Lung (tissue), 12 donors: ENCODE measurements around the gene PFDN2. TPM values are rescaled to one million over a fixed set of nuclear protein-coding genes. Genes with fewer than 3 reads are reported as not detected.

Experiments used
- ATAC-seq: fragments of 200-7000 bp; cut with Tn5 transposase; one replicate; pipeline ENCODE4 v1.9.1; 2020; ENCODE audit warnings: moderate number of reproducible peaks; ENCODE audit not compliant: insufficient read depth, low FRiP score
- DNase-seq, 3 donors: peaks; one replicate each; pipeline ENCODE4 v3.0.0-alpha.2; 2013 to 2017
- H3K27ac ChIP-seq, 2 donors: one replicate each; pipeline ENCODE4 v1.5.1; 2013; ENCODE audit warnings: mild to moderate bottlenecking in 2 of 2, moderate library complexity in 2 of 2, control low read depth in 1 of 2, inconsistent platforms in 1 of 2, low read depth in 1 of 2, low read length in 1 of 2
- H3K27me3 ChIP-seq, 3 donors: one replicate each; pipeline ENCODE4 v1.5.1; 2013; ENCODE audit warnings: low read length in 2 of 3; ENCODE audit not compliant: control insufficient read depth in 3 of 3, insufficient read depth in 3 of 3
- H3K36me3 ChIP-seq, 4 donors: one replicate each; pipeline ENCODE4 v1.5.1; 2013; ENCODE audit warnings: low read length in 4 of 4, mild to moderate bottlenecking in 1 of 4, moderate library complexity in 1 of 4; ENCODE audit not compliant: control insufficient read depth in 4 of 4, insufficient read depth in 4 of 4
- H3K4me1 ChIP-seq, 5 donors: one replicate each; pipeline ENCODE4 v1.5.1; 2013; ENCODE audit warnings: low read length in 5 of 5, mild to moderate bottlenecking in 2 of 5, moderate library complexity in 1 of 5; ENCODE audit not compliant: control insufficient read depth in 5 of 5, insufficient read depth in 5 of 5
- H3K4me3 ChIP-seq: one replicate; pipeline ENCODE4 v1.5.1; 2013; ENCODE audit warnings: mild to moderate bottlenecking, control low read depth, moderate library complexity
- H3K9ac ChIP-seq, 2 donors: one replicate each; pipeline ENCODE4 v1.5.1; 2013; ENCODE audit warnings: low read length in 2 of 2, control low read depth in 1 of 2; ENCODE audit not compliant: insufficient read depth in 1 of 2
- H3K9me3 ChIP-seq, 4 donors: one replicate each; pipeline ENCODE4 v1.5.1; 2013; ENCODE audit warnings: low read length in 3 of 4, mild to moderate bottlenecking in 1 of 4, moderate library complexity in 1 of 4; ENCODE audit not compliant: control insufficient read depth in 4 of 4, insufficient read depth in 3 of 4
- CTCF ChIP-seq: IDR thresholded peaks from 2 replicates; pipeline ENCODE4 v1.5.1; 2012; ENCODE audit warnings: mild to moderate bottlenecking; ENCODE audit errors: control extremely low read depth, extremely low read depth
- WGBS, 2 donors: extraction: QIAGEN DNeasy Blood & Tissue Kit; methylation state at CpG; one replicate each; pipeline ENCODE4 v1.1.7; 2013; 5-methylcytosine and 5-hydroxymethylcytosine counted together
- polyA plus RNA-seq, 2 donors: library from polyadenylated mRNA; stranded (reverse); fragments of 200-250 nt; gene quantifications; one replicate each; pipeline ENCODE4 v1.2.1, GENCODE V29; 2013
- total RNA-seq, 2 donors: library from RNA; depleted of rRNA in 1 of 2; stranded (reverse); fragments of >200 nt in 1 of 2; gene quantifications; one replicate each; pipeline ENCODE4 v1.2.1, GENCODE V29; 2014 to 2021
- donor health status: control.
- donor health status: control.
- donor health status: Bipolar disorder and iron deficiency.
- donor health status: healthy.
- donor health status: DM: yes; HTN: yes; CAD: no.

PFDN2 gene
- total and polyA plus RNA-seq, 4 donors, result 21.5 to 324 (median 93.5) TPM

- whole genome bisulfite sequencing, 2 donors, result 56 to 92% methylated on average over 1 of the region's 1 CpG
- Histone ChIP-seq H3K4me3 (no peak overlapping the region), H3K36me3 (peaks cover 6 to 11% (median 8%) of the 10 kb centered on the region in 4 donors), H3K9ac (no peak overlapping the region), H3K9me3 (peaks cover 0 to 2% (median 0%) of the 10 kb centered on the region in 4 donors), H3K4me1 (peaks cover 0 to 1% (median 0%) of the 10 kb centered on the region in 5 donors), H3K27me3 (no peaks in the 10 kb centered on the region), H3K27ac (no peak overlapping the region)
- no peak for DNase-seq
- ATAC-seq, result no peak
- no peak for TF ChIP-seq CTCF
These were observed 11.4 kb downstream of the PFDN2 start for GRCh38 chr1:161106431-161106830.

- peaks cover 0 to 26% (median 4%) of the 10 kb centered on the region in 5 donors for H3K4me1 ChIP-seq
- no peaks in the 10 kb centered on the region for H3K27me3 ChIP-seq
- DNase-seq, result no peak
- H3K36me3 ChIP-seq, result peaks cover 11 to 18% (median 16%) of the 10 kb centered on the region in 4 donors
- ATAC-seq, result no peak
- peaks cover 0 to 2% (median 0%) of the 10 kb centered on the region in 4 donors for H3K9me3 ChIP-seq
- no peak overlapping the region for H3K27ac ChIP-seq
- H3K9ac ChIP-seq, result no peak overlapping the region
- no peak for TF ChIP-seq CTCF
- no peak overlapping the region for H3K4me3 ChIP-seq
- WGBS, 2 donors, result 81 to 85% methylated on average over 2 of the region's 2 CpGs
These were observed 17.3 kb downstream of the PFDN2 start for GRCh38 chr1:161100556-161100955.

DNA sequence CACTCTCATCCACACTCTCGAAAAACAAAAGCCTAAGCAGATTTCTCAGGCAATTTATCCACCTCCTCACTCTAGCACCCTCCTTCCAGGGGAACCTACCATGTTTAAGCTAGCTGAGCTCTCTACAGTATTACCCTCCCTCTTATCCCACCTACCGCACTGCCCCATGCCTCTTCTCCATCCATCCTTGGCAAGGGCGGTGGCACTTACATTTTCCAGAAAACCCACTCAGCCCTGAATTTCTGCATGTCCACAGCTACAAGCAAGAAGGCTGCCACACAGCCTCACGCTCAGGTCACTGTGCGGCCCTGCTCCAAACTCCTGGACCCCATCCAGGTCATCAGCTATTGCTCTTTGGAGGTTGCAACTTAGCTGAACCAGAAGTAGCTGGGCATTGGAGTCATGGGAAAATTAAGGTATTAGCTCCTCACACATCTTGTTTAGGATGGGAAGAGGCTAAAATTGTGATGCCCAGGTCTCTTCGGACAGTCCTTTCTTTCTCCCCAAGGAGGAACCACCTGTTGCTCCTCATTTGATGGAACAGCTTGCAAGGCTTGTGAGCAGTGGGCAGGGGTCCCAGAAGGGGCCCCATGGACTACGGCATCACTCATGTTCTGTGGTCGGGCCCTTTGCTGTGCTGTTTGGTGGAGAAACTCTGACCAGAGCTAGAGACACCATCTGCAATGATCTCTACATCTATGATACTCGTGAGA is 18.6 kb downstream of the PFDN2 start:
- Histone ChIP-seq H3K4me1 (peaks cover 0 to 26% (median 4%) of the 10 kb centered on the region in 5 donors), H3K36me3 (peaks cover 11 to 18% (median 15%) of the 10 kb centered on the region in 4 donors), H3K27me3 (no peaks in the 10 kb centered on the region), H3K27ac (no peak overlapping the region), H3K4me3 (no peak overlapping the region), H3K9me3 (peaks cover 0 to 2% (median 0%) of the 10 kb centered on the region in 4 donors), H3K9ac (no peak overlapping the region)
- ATAC-seq (no peak), DNase-seq (no peak)
- WGBS, 2 donors, result 83 to 89% methylated on average over 9 of the region's 9 CpGs
- TF ChIP-seq CTCF, result no peak
